SK-N-MC (cell line): ENCODE data around the gene MSMB.

Source experiments
- EZH2 ChIP-seq: fragments of 200-600 bp; sonication (generic); IDR thresholded peaks from one replicate; pipeline ENCODE4 v1.6.1; 2017; ENCODE audit warnings: antibody characterized with exemption
- FOXP2 ChIP-seq: optimal IDR thresholded peaks from 2 replicates; pipeline ENCODE3; 2011; ENCODE audit warnings: mild to moderate bottlenecking, moderate library complexity; ENCODE audit not compliant: insufficient read depth; ENCODE audit errors: extremely low read length, control extremely low read depth
- POLR2AphosphoS5 ChIP-seq: IDR thresholded peaks from 2 replicates; pipeline ENCODE4 v1.6.1; 2012; ENCODE audit warnings: mild to moderate bottlenecking, low read depth, low read length, borderline replicate concordance

GRCh38 chr10:46053534-46054434 is 7.7 kb upstream of the MSMB start:
- TF ChIP-seq POLR2AphosphoS5 = no peak
- no peak for TF ChIP-seq EZH2
- no peak for TF ChIP-seq FOXP2
